HEK293T (cell line): ENCODE measurements around the gene ANP32A.

Source experiments
- BHLHE40 ChIP-seq: fragments of 450-650 bp; IDR thresholded peaks from 2 replicates; pipeline ENCODE4 v1.6.1; 2016; ENCODE audit warnings: mild to moderate bottlenecking, moderate library complexity, borderline replicate concordance
- FOXK2 ChIP-seq: fragments of 450-650 bp; IDR thresholded peaks from 2 replicates; pipeline ENCODE4 v1.6.1; 2016; ENCODE audit warnings: mild to moderate bottlenecking
- SP1 ChIP-seq: fragments of 450-650 bp; IDR thresholded peaks from 2 replicates; pipeline ENCODE4 v1.6.1; 2017
- SUZ12 ChIP-seq: fragments of 450-650 bp; IDR thresholded peaks from 2 replicates; pipeline ENCODE4 v1.6.1; 2016; ENCODE audit warnings: mild to moderate bottlenecking
- TARDBP ChIP-seq: fragments of 450-650 bp; IDR thresholded peaks from 2 replicates; pipeline ENCODE4 v1.6.1; 2016

- TF ChIP-seq SP1 (no peak), BHLHE40 (no peak), TARDBP (no peak), SUZ12 (no peak), FOXK2 (no peak)
Measured at GRCh38 chr15:68789534-68790241, 31.0 kb downstream of the ANP32A start.
